Transverse colon (tissue), 4 donors: ENCODE measurements around the gene GALNT12.

Experiments used
- POLR2A ChIP-seq: fragments of 450-650 bp; IDR thresholded peaks from one replicate; pipeline ENCODE4 v1.6.1; 2016; ENCODE audit warnings: antibody characterized with exemption, mild to moderate bottlenecking, moderate library complexity
- POLR2AphosphoS5 ChIP-seq, 3 donors: sonication (generic); formaldehyde crosslinking; IDR thresholded peaks; one replicate each; pipeline ENCODE4 v1.6.1; 2016; ENCODE audit warnings: antibody characterized with exemption in 3 of 3
- TF ChIP-seq, protein P1 (sequence below), 5 experiments: fragments of 200-600 bp in 3 of 5; fragments of 450-650 bp in 2 of 5; sonication (generic) in 3 of 5; IDR thresholded peaks; 1 replicate in 2 of 5; 2 replicates in 3 of 5; pipeline ENCODE4 v1.5.1; 2016 to 2017; ENCODE audit warnings: antibody characterized with exemption in 5 of 5, inconsistent platforms in 3 of 5, mild to moderate bottlenecking in 2 of 5, moderate library complexity in 1 of 5

DNA sequence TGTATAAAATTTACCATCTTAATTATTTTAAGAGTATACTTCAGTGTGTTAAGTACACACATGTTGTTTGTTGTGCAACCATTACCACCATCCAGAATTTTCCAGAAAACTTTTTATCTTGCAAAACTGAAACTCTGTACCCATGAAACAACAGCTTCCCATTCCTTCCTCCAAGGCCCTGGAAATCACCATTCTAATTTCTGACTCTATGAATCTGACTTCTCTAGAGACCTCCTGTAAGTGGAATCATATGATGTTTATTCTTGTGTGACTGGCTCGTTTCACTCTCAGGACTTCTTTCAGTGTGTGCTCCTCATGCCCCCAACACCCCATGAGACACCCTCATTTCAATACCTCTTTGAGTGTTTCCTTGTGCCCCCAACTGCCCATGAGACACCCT, 75.8 kb downstream of the GALNT12 start:
- TF ChIP-seq, protein P1, sequence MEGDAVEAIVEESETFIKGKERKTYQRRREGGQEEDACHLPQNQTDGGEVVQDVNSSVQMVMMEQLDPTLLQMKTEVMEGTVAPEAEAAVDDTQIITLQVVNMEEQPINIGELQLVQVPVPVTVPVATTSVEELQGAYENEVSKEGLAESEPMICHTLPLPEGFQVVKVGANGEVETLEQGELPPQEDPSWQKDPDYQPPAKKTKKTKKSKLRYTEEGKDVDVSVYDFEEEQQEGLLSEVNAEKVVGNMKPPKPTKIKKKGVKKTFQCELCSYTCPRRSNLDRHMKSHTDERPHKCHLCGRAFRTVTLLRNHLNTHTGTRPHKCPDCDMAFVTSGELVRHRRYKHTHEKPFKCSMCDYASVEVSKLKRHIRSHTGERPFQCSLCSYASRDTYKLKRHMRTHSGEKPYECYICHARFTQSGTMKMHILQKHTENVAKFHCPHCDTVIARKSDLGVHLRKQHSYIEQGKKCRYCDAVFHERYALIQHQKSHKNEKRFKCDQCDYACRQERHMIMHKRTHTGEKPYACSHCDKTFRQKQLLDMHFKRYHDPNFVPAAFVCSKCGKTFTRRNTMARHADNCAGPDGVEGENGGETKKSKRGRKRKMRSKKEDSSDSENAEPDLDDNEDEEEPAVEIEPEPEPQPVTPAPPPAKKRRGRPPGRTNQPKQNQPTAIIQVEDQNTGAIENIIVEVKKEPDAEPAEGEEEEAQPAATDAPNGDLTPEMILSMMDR (IDR thresholded peaks at IDR 0.05): no peak
- TF ChIP-seq POLR2AphosphoS5 (IDR thresholded peaks at IDR 0.05) (no peak), POLR2A (no peak)
